Body of pancreas (tissue), 4 donors: ENCODE measurements around the gene PSMG3. TPM values are rescaled to one million over a fixed set of nuclear protein-coding genes. Genes with fewer than 3 reads are reported as not detected.

Source experiments
- ATAC-seq: fragments of 150-250 bp; one replicate; pipeline ENCODE4 v1.9.1; 2016
- DNase-seq, 4 donors: peaks; one replicate each; pipeline ENCODE4 v3.0.0-alpha.2; 2019
- H3K27ac ChIP-seq, 4 donors: fragments of 200-600 bp; sonication (generic); 1 replicate in 3 of 4; 2 replicates in 1 of 4; pipeline versions ENCODE4 v1.5.1 to v1.6.1; 2016 to 2019; ENCODE audit warnings: mild to moderate bottlenecking in 1 of 4, mixed read lengths in 1 of 4, moderate library complexity in 1 of 4
- H3K27me3 ChIP-seq, 2 donors: fragments of 200-600 bp; sonication (generic); one replicate each; pipeline ENCODE4 v1.6.0; 2016; ENCODE audit warnings: mild to moderate bottlenecking in 1 of 2
- H3K36me3 ChIP-seq, 2 donors: fragments of 200-600 bp; sonication (generic); replicated peaks in 1 of 2; 2 replicates each; pipeline ENCODE4 v1.5.1; 2016; ENCODE audit warnings: low read depth in 2 of 2; ENCODE audit not compliant: insufficient read depth in 1 of 2
- H3K4me1 ChIP-seq: fragments of 200-600 bp; sonication (generic); one replicate; pipeline ENCODE4 v1.6.0; 2016
- H3K4me3 ChIP-seq, 2 donors: fragments of 200-600 bp; sonication (generic); 1 replicate in 1 of 2; 2 replicates in 1 of 2; pipeline ENCODE4 v1.5.1; 2016 to 2019
- H3K9me3 ChIP-seq, 3 donors: fragments of 200-600 bp; sonication (generic); 1 replicate in 2 of 3; 2 replicates in 1 of 3; pipeline ENCODE4 v1.5.1; 2016
- POLR2A ChIP-seq, 3 donors: fragments of 450-650 bp; IDR thresholded peaks; one replicate each; pipeline ENCODE4 v1.6.1; 2016; ENCODE audit warnings: antibody characterized with exemption in 3 of 3, mild to moderate bottlenecking in 2 of 3
- WGBS, 2 donors: methylation state at CpG; one replicate each; pipeline ENCODE4 v1.1.5; 2017; 5-methylcytosine and 5-hydroxymethylcytosine counted together
- intact Hi-C: fragments of 100-400 bp; cut with DNase I; formaldehyde crosslinking; loops from one replicate; pipeline ENCODE4 v1.15.1; 2023
- total RNA-seq, 2 donors: library from RNA; depleted of rRNA; stranded (reverse); fragments of >200 nt; gene quantifications; one replicate each; pipeline ENCODE4 v1.1.0, GENCODE V29; 2016
- TF ChIP-seq, protein P1 (sequence below), 7 experiments: fragments of 450-650 bp in 4 of 7; fragments of 200-600 bp in 3 of 7; sonication (generic) in 3 of 7; IDR thresholded peaks; one replicate each; pipeline ENCODE4 v1.5.1; 2016 to 2019; ENCODE audit warnings: antibody characterized with exemption in 7 of 7

The PSMG3 gene
- total RNA-seq, 2 donors from 2014 or later = 34.0 to 39.6 TPM

DNA sequence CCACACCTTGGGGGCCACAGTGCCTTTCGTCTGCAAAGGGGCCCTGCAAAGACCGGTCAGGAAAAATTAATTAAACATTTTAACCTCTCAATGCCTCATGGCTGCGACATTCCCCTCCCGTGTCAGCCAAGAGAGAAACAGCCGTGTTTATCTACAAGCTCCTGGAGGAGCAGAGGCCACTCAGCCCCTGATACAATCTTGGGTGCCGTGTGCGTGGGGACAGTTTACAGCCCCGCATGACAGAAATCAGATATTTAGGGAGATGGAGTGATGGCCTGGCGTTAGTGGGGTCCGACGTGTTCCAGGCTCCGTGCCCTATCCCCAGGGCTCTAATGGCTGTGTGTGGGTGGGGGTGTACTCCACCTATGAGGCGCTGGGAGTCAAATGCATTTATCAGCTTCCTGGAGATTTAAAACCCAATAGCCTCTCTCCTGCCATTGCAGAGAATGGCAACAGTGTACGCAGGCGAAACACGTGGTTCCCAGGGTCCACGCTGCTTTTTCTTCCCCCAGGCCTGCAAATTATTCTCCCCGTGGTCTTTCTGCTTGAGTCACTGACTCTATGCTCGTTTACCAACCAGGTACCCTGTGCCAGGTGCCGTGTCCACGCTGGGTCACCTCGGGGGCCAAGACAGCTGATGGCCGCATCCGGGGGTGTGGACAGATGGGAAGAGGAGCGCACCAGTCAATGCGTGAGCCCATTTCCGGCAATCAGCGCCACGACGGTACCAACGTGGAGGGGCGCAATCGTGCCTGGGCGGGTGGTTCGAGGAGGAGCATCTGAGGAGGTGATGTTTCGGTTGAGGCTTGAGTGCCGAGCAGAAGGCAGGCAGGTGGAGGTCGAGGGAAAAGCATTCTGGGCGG is 26.6 kb upstream of the PSMG3 start:
- H3K4me1 ChIP-seq = no peaks in the 10 kb centered on the region
- no peak for DNase-seq
- 64% methylated on average over 30 to 39 of the region's 39 CpGs for WGBS, 2 donors
- TF ChIP-seq, protein P1, sequence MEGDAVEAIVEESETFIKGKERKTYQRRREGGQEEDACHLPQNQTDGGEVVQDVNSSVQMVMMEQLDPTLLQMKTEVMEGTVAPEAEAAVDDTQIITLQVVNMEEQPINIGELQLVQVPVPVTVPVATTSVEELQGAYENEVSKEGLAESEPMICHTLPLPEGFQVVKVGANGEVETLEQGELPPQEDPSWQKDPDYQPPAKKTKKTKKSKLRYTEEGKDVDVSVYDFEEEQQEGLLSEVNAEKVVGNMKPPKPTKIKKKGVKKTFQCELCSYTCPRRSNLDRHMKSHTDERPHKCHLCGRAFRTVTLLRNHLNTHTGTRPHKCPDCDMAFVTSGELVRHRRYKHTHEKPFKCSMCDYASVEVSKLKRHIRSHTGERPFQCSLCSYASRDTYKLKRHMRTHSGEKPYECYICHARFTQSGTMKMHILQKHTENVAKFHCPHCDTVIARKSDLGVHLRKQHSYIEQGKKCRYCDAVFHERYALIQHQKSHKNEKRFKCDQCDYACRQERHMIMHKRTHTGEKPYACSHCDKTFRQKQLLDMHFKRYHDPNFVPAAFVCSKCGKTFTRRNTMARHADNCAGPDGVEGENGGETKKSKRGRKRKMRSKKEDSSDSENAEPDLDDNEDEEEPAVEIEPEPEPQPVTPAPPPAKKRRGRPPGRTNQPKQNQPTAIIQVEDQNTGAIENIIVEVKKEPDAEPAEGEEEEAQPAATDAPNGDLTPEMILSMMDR (IDR thresholded peaks at IDR 0.05) = no peak
- no peak for TF ChIP-seq POLR2A (IDR thresholded peaks at IDR 0.05)
- no peaks in the 10 kb centered on the region for H3K36me3 ChIP-seq
- no peak overlapping the region for H3K4me3 ChIP-seq
- no peak overlapping the region for H3K27ac ChIP-seq
- H3K27me3 ChIP-seq = no peaks in the 10 kb centered on the region
- ATAC-seq = no peak
- H3K9me3 ChIP-seq = no peaks in the 10 kb centered on the region
- intact Hi-C loops = no loop called here

DNA sequence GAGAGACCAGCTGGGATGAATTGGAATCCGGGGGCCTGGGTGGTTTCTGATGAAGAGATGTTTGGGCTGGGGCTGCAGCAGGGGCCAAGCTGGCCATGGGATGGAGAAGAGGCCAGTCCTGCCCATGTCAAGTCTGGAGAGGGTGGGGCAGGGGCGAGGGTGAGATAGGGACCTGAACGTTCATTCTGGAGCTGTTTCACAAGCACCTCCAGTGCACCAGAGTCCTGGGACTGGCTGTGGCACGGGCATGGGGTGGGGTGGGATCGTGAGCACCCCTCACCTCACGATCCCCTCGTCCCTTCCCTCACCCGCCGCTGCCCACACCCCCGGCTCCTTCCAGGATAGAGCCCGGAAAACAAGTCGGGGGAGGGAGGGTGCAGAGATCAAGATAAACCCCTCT is 25.8 kb upstream of the PSMG3 start:
- TF ChIP-seq, protein P1 (IDR thresholded peaks at IDR 0.05) = no peak
- Histone ChIP-seq H3K9me3 (no peaks in the 10 kb centered on the region), H3K27me3 (no peaks in the 10 kb centered on the region), H3K4me1 (no peaks in the 10 kb centered on the region), H3K36me3 (no peaks in the 10 kb centered on the region), H3K27ac (no peak overlapping the region), H3K4me3 (no peak overlapping the region)
- ATAC-seq (no peak), DNase-seq (no peak)
- intact Hi-C loops = no loop called here
- WGBS, 2 donors = 53 to 55% methylated on average over 11 to 12 of the region's 12 CpGs

DNA sequence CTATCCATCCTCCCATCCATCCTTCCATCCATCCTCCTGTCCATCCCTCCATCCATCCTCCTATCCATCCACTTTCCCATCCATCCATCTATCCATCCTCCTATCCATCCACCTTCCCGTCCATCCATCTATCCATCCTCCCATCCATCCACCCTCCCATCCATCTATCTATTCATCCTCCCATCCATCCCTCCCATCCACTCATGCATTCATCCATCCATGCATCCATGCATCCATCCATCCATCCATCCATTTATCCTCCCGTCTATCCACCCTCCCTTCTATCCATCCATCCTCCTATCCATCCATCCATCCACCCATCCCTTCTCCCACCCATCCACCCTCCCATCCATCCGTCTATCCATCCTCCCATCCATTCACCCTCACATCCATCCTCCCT is 25.2 kb upstream of the PSMG3 start:
- DNase-seq (no peak), ATAC-seq (no peak)
- no peaks in the 10 kb centered on the region for H3K36me3 ChIP-seq
- H3K4me1 ChIP-seq = no peaks in the 10 kb centered on the region
- H3K27me3 ChIP-seq = peaks cover 0 to 2% of the 10 kb centered on the region in 2 donors
- TF ChIP-seq POLR2A (IDR thresholded peaks at IDR 0.05) = no peak
- TF ChIP-seq, protein P1 (IDR thresholded peaks at IDR 0.05) = no peak
- no peak overlapping the region for H3K27ac ChIP-seq
- WGBS, 2 donors = 49 to 51% methylated on average over 3 of the region's 3 CpGs
- no peak overlapping the region for H3K4me3 ChIP-seq
- intact Hi-C loops = no loop called here
- no peaks in the 10 kb centered on the region for H3K9me3 ChIP-seq

DNA sequence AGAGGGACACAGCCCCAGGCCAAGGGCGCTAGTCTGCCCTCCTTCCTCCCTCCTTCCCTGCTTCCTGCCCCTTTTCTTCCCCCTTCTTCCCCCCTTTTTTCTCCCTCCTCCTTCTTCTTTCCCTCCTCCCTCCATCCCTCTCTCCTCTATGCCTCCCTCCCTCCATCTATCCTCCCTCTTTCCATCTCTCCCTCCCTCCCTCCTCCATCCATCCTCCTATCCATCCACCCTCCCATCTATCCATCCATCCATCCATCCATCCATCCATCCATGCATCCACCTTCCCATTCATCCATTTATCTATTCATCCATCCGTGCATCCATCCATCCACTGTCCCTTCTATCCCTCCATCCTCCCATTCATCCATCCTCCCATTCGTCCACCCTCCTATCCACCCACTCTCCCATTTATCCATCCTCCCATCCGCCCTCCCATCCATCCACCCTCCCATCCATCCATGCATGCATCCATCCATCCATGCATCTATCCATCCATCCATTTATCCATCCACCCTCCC is 24.1 kb upstream of the PSMG3 start:
- DNase-seq (no peak), ATAC-seq (no peak)
- Histone ChIP-seq H3K4me1 (no peaks in the 10 kb centered on the region), H3K27ac (no peak overlapping the region), H3K27me3 (peaks cover 0 to 3% of the 10 kb centered on the region in 2 donors), H3K4me3 (no peak overlapping the region), H3K9me3 (peaks cover 0 to 3% (median 0%) of the 10 kb centered on the region in 3 donors), H3K36me3 (no peaks in the 10 kb centered on the region)
- intact Hi-C loops = no loop called here
- TF ChIP-seq, protein P1 (IDR thresholded peaks at IDR 0.05) = no peak
- no peak for TF ChIP-seq POLR2A (IDR thresholded peaks at IDR 0.05)
- 41 to 63% methylated on average over 4 of the region's 4 CpGs for WGBS, 2 donors
